H4 (cell line): Measurements from ENCODE around the gene KANSL1. TPM values are rescaled to one million over a fixed set of nuclear protein-coding genes. Genes with fewer than 3 reads are reported as not detected.

ENCODE experiments used
- total RNA-seq: library from RNA; depleted of rRNA; stranded (reverse); fragments of >200 nt; shearing (Covaris generic); gene quantifications from 2 replicates; pipeline ENCODE4 v1.2.3, GENCODE V29; 2014; rRNA removed

KANSL1 gene
- total RNA-seq, 1 experiment from 2014 or later, result 22.6 TPM

Other genes starting within 250 kb of the KANSL1 start
- not detected in 2 replicates for gene STH, start 194.2 kb downstream of the KANSL1 start, total RNA-seq
- gene LRRC37A, start 101.7 kb upstream of the KANSL1 start, total RNA-seq, result 0.33 and 1.0 TPM in 2 replicates
- gene ARL17B, start 168.3 kb upstream of the KANSL1 start, total RNA-seq, result 15.5 and 16.8 TPM in 2 replicates